A549 (cell line): ENCODE results near the gene TEAD3.

Source experiments
- BHLHE40 ChIP-seq: IDR thresholded peaks from 2 replicates; pipeline ENCODE4 v1.6.1; 2012; ENCODE audit warnings: low read depth, low read length, inconsistent platforms
- CHD2 ChIP-seq: fragments of 150-350 bp; IDR thresholded peaks from 2 replicates; pipeline ENCODE4 v1.6.1; 2014; ENCODE audit warnings: low read length; ENCODE audit not compliant: partially characterized antibody
- CTCF ChIP-seq: fragments of >200 bp; sonication (Bioruptor Twin); formaldehyde crosslinking; IDR thresholded peaks from 3 replicates; pipeline ENCODE4 v1.5.1; 2016
- EP300 ChIP-seq, 2 experiments: fragments of >200 bp; sonication (Bioruptor Twin); formaldehyde crosslinking; IDR thresholded peaks; 2 replicates in 1 of 2; 3 replicates in 1 of 2; pipeline ENCODE4 v1.6.1; 2016 to 2017
- ESRRA ChIP-seq: fragments of 150-350 bp; IDR thresholded peaks from 2 replicates; pipeline ENCODE4 v1.6.1; 2014; ENCODE audit warnings: mild to moderate bottlenecking, low read length, borderline replicate concordance
- NR3C1 ChIP-seq: fragments of >200 bp; sonication (Bioruptor Twin); formaldehyde crosslinking; IDR thresholded peaks from 3 replicates; pipeline ENCODE4 v1.6.1; 2017
- RARB ChIP-seq: fragments of 250-450 bp; sonication (Bioruptor Pico); IDR thresholded peaks from 2 replicates; pipeline ENCODE4 v1.8.0; 2021; ENCODE audit warnings: mild to moderate bottlenecking, moderate library complexity
- SMC3 ChIP-seq: fragments of >200 bp; sonication (Bioruptor Twin); formaldehyde crosslinking; IDR thresholded peaks from 3 replicates; pipeline ENCODE4 v1.6.1; 2018; ENCODE audit warnings: inconsistent platforms
- TF ChIP-seq, protein P1 (sequence below): fragments of 200-600 bp; sonication (generic); IDR thresholded peaks from 2 replicates; pipeline ENCODE4 v1.6.1; 2016; ENCODE audit warnings: antibody characterized with exemption, mild to moderate bottlenecking, moderate library complexity
- TF ChIP-seq, protein P2 (sequence below): fragments of 150-350 bp; IDR thresholded peaks from 2 replicates; pipeline ENCODE4 v1.6.1; 2014; ENCODE audit warnings: low read depth, mild to moderate bottlenecking, low read length

DNA sequence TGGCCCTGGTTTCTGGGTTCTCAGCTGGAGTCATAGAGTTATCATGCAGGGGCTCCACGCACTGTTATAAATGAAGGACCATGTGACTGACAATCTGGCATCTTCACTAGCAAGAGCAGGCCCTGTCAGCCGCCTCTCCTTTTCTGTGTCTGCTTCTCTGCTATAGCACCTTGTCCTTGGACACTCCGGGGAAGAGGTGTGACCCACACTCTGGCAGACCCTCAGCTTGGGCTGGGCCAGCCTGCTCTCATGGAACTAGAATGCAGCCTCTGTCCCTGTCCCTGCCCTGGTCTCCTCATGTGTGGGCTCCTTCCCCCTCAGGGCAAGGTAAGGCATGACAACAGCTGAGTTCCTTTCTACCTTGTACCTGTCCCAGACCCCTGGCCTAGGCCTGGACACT, 55.7 kb downstream of the TEAD3 start:
- TF ChIP-seq, protein P1, sequence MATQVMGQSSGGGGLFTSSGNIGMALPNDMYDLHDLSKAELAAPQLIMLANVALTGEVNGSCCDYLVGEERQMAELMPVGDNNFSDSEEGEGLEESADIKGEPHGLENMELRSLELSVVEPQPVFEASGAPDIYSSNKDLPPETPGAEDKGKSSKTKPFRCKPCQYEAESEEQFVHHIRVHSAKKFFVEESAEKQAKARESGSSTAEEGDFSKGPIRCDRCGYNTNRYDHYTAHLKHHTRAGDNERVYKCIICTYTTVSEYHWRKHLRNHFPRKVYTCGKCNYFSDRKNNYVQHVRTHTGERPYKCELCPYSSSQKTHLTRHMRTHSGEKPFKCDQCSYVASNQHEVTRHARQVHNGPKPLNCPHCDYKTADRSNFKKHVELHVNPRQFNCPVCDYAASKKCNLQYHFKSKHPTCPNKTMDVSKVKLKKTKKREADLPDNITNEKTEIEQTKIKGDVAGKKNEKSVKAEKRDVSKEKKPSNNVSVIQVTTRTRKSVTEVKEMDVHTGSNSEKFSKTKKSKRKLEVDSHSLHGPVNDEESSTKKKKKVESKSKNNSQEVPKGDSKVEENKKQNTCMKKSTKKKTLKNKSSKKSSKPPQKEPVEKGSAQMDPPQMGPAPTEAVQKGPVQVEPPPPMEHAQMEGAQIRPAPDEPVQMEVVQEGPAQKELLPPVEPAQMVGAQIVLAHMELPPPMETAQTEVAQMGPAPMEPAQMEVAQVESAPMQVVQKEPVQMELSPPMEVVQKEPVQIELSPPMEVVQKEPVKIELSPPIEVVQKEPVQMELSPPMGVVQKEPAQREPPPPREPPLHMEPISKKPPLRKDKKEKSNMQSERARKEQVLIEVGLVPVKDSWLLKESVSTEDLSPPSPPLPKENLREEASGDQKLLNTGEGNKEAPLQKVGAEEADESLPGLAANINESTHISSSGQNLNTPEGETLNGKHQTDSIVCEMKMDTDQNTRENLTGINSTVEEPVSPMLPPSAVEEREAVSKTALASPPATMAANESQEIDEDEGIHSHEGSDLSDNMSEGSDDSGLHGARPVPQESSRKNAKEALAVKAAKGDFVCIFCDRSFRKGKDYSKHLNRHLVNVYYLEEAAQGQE: no peak
- TF ChIP-seq CTCF (no peak), ESRRA (no peak), EP300 (IDR thresholded peaks at IDR 0.05) (no peak), BHLHE40 (no peak), NR3C1 (no peak), CHD2 (no peak), SMC3 (no peak), RARB (CRISPR knock-in tag) (no peak)
- TF ChIP-seq, protein P2, sequence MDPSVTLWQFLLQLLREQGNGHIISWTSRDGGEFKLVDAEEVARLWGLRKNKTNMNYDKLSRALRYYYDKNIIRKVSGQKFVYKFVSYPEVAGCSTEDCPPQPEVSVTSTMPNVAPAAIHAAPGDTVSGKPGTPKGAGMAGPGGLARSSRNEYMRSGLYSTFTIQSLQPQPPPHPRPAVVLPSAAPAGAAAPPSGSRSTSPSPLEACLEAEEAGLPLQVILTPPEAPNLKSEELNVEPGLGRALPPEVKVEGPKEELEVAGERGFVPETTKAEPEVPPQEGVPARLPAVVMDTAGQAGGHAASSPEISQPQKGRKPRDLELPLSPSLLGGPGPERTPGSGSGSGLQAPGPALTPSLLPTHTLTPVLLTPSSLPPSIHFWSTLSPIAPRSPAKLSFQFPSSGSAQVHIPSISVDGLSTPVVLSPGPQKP: no peak
